ENCODE results near the gene MAML2.

GRCh38 chr11:96337541-96338431, 5.2 kb downstream of the MAML2 start:
- TF ChIP-seq CTCF (IDR thresholded peaks at IDR 0.05) (no peak), EP300 (IDR thresholded peaks at IDR 0.05) (no peak), POLR2AphosphoS5 (IDR thresholded peaks at IDR 0.05) (no peak), POLR2A (IDR thresholded peaks at IDR 0.05; ENCODE audit: low read depth) (no peak)

Measured in esophagus muscularis mucosa (tissue), 4 donors.